Head of caudate nucleus (tissue), 42 donors: ENCODE results near the gene TANGO2.
A peak's percentile ranks its signal among the peaks of the same experiment; 100 is the strongest.

Experiments
- DNase-seq, 42 donors: peaks; one replicate each; pipeline versions ENCODE4 v3.0.0 to v3.0.0-alpha.2; 2020 to 2021; ENCODE audit warnings: mixed read lengths in 7 of 42
- intact Hi-C: fragments of 100-400 bp; cut with DNase I; formaldehyde crosslinking; loops from one replicate; pipeline ENCODE4 v1.15.0; 2022

TANGO2 gene, protein sequence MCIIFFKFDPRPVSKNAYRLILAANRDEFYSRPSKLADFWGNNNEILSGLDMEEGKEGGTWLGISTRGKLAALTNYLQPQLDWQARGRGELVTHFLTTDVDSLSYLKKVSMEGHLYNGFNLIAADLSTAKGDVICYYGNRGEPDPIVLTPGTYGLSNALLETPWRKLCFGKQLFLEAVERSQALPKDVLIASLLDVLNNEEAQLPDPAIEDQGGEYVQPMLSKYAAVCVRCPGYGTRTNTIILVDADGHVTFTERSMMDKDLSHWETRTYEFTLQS

DNA sequence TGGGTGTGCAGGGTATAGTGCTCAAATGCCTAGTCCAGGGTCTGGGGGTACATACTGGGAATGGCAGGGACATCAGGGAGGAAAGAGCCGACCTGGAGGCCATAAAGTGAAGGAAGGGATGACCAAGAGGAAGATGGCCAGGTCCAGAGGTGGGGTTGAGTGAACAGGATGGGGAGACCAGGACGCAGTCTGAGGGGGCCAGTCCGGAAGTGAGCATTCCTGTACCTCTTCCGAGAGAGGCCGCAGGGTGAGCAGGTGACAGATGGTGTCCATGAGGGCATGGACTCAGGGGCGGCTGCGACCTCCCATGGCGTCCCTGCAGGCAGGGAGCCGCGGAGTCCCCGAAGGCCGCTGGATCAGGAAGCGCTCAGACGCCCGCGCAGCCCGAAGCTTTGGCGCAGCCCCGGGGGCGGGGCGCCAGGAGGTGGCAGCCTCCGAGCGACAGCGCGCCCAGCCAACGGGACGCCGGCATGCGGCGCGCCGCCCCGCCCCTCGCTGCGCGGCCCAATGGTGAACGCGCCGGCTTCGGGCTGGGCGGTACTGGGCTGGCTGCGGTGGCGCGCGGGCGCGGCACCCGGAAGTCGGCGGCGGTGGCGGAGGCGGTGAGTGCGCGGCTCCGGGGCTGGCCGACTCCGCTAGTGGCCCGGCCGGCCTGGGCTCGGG, at the start of gene TANGO2:
Gene TANGO2 (plus strand): TSS at position 578 of the 663 bp plus-strand sequence. CDS start 15,689 bp downstream, outside the sequence.
- peak; percentile 77 to 98 (median 94) for DNase-seq
- intact Hi-C loops: loop anchor here (10.0 kb wide), 1 partner anchor 64 kb away; the partner anchor contains the start of gene DGCR8

DNA sequence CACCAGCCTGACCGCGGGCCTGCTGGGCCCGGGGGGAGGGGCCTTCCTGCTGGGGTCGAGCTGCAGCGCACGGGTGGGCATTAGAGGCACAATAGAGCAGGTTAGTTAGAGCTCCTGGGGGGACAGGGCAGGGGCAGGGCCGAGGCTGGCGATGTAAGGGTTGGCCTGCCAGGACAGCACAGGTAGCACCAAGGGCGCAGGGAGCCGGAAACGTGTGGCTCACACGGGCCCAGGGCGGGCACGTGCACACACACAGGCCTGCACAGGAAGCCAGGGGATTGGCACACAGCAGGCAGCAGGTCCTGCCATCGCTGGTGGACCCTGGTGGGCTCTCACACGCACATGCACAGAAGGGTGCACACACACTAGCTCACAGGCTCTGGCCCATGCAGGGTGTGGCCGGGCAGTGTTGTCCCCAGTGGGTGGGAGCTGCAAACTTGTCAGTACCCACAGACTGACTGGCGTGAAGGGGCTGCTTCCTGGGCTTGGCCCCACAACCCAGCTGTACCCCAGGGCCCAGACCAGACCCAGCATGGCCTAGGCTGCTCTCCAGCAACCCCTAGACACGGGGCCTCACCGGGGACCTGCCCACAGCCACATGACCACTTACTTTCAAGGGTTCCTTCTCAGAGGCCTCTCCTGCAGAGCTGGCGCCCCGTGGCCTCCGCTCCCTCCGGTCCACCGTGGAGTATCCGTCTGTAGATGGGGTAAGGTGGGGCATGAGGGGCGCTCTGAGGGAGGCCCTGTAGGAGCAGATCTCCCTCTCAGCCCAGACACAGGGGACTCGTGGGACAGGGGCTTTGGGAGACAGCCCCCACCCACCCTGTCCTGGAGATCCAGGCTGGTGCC, 49.4 kb upstream of the TANGO2 start:
- no peak for DNase-seq
- intact Hi-C loops: loop anchor here (2.0 kb wide), 1 partner anchor 67 kb away; no protein-coding TSS in a partner anchor

DNA sequence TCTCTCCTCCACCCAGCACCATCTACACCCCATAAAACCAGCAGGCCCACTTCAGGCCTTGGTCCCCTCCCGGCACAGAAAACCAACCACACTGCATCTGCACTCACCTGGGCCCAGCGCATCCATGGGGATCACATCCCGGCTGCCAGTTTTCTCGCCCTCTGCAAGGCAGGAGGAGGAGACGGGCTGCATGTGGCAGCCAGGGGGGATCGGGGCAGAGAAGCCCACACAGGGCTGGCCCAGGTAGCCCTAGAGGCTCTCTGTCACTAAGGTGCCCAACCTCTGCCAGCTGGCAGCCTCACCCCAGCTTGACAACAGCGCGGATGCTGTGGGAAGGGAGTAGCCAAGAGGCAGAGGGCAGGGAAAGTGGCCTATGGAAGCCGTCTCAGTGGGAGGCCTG, 48.7 kb upstream of the TANGO2 start:
- intact Hi-C loops: no loop called here
- DNase-seq: no peak

DNA sequence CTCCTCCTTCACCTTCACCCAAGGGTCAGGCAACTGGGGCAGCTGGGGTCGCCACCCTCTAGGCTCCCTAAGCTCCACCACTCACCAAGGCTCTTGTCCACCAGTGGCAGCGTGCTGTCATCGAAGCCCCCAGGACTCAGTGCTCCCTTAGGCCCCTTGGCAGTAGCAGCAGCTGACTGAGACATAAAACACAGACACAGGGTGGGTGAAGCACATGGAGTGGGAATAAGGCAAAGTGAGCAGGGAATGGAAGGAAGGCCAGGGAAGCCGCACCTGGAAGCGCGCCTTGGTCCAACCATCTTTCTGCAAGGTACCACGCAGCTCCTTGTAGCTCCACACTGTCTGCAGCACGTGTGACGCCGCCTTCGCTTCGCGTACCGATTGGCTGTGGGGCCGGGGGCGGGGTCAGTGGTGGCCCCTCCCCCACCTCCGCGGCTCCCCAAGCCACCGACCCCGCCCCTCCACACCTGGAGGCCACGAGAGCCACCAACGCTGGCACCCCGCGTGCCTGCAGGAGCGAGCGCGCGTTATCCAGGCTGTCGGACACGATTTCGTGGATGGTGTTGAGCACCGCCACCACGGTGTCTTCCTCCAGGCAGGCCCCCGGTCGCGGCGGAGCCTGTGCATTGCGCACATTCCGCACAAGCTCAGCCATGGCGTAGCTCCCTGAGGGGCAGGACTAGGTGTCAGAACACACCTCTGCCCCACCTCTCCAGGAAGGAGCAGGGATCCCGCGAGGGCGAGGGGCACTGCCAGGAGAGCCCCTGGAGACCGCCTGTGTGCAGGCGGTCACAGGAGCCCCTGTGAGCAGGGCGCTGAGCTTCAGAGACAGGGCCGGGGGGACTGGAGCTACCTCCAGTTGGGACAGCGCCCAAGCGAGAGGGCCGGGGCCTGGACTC, 48.0 kb upstream of the TANGO2 start:
- intact Hi-C loops: no loop called here
- no peak for DNase-seq

DNA sequence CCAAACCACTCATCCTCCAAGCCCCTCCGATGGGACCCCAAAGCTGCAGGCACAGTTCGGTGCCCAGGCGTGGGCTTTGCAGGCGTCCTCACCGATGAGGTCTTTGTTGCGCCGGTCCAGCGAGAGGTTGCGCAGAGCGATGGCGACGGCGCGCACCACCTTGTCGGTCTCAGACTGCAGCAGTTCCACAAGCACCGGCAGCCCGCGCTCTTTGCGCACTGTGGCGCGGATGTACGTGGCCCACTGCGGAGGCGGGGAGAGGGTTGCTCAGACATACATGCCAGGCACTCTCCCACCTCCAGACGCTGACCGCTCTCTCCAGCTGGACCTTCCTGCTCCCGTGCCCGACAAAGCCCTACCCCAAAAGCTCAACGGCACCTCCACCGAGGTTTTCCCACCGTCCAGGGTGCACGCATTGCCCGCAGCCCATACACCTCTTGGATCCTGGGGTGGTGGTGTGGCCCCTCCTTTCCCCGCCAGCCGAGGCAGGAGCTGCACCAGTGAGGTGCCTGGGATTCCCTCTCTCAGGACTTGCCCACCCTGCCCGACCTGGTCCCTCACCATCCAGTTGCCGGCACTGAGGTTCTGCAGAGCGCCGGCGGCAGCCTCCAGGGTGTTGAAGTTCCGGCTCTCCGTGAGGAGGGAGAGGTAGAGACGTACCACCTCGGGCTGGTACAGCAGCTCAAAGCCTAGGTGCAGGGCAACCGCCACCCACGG, 47.2 kb upstream of the TANGO2 start:
- intact Hi-C loops: no loop called here
- DNase-seq: no peak

DNA sequence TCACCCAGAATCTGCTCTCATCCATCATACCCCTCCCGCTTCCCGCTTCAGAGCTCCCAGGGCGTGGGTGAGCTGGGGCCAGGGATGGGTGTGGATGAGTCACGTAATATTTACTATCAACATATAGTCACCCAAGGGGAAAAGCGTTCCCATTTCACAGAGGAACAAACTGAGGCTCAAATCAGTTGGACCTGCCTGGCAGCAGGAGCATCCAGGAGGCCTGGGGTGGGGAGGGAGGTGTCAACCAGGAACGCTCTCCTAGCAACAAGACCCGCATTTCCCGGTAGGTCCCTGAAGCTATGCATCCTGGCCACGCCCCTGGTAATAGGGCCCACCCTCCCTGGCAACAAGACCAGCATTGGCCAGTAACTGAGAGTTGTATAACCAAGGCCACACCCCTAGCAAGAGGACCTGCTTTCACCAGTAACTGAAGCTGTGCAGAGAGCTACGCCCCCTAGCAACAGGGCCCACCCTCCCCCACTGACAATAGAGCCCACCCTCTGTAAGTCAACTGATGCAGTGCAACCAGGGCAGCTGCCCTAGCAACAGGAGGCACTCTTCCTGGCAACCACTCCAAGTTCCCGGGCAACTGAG, 46.5 kb upstream of the TANGO2 start:
- DNase-seq: peak in 31 of 42 donors; percentile 27 to 84 (median 53)
- intact Hi-C loops: no loop called here

DNA sequence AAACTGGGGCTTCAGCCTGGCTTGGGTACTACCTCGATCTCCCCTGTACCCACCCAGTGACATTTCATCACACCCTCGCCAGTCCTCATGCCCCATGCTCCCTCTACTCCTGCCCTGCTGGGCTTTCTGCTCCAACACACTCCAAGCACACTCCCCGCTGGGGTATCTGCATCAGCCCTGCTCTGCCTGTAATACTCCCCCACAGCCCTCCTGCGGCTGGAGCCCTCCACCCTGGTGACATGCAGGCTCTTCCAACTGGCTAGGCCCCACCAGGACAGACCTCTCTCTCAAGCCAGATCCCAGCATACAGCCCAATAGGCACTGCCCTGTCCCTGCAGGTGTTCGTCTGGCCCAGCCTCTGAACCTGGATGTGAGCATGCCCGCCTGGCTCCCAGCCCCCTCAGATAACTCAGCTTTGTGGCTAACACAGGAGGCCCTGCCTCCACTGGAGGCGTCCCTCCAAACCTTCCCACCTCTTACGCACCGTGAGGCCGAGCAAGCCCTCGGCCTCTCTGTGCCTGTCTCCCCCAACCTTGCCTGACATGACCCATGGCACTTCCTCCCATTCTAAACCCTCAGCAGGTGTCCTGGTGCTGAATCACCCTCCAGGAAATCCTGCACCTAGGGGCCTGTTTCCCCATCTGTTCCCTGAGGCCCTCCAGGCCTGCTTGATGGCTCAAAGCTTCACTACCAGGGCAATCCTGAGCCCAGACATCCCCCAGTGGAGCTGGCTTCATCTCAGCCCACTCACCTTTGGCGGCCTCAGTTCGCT, 45.8 kb upstream of the TANGO2 start:
- intact Hi-C loops: no loop called here

DNA sequence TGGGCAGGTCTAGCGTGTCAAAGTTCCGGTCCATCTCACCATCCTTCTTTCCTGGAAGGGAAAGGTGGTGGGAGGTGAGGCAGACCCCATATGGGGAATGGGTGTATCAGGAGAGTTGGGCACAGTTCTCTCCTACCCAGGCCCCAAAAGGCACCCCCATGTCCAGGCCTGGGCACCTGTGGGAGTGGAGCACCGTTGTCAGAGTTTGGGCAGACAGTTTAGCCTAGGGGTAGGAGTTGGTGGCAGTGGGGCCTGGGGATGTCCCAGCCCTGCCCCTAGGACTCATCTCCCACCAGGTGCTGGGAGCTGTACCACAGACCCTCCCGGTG, 45.2 kb upstream of the TANGO2 start:
- intact Hi-C loops: no loop called here
- DNase-seq: no peak

More for the DNA sequence above, 45.8 kb upstream of the TANGO2 start:
- no peak for DNase-seq

DNA sequence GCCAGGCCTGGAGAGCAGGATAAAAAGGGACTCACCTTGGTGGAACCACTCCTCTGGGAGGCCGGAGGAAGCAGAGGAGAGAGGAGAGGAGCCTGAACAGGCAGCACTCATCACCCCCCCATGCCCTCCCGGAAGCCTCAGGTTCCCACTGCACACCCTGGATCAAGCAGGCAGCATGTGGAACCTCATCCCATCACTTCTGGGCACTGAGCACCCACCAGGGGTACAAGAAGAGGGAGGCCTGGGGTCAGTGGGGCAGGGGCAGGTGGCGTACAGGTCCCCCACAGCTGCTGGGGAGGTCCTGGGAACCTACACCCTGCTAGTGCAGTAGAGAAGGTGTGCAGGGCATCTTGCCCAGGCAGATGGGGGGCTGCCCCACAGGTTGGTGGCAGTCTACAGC, 44.2 kb upstream of the TANGO2 start:
- DNase-seq: no peak
- intact Hi-C loops: no loop called here

DNA sequence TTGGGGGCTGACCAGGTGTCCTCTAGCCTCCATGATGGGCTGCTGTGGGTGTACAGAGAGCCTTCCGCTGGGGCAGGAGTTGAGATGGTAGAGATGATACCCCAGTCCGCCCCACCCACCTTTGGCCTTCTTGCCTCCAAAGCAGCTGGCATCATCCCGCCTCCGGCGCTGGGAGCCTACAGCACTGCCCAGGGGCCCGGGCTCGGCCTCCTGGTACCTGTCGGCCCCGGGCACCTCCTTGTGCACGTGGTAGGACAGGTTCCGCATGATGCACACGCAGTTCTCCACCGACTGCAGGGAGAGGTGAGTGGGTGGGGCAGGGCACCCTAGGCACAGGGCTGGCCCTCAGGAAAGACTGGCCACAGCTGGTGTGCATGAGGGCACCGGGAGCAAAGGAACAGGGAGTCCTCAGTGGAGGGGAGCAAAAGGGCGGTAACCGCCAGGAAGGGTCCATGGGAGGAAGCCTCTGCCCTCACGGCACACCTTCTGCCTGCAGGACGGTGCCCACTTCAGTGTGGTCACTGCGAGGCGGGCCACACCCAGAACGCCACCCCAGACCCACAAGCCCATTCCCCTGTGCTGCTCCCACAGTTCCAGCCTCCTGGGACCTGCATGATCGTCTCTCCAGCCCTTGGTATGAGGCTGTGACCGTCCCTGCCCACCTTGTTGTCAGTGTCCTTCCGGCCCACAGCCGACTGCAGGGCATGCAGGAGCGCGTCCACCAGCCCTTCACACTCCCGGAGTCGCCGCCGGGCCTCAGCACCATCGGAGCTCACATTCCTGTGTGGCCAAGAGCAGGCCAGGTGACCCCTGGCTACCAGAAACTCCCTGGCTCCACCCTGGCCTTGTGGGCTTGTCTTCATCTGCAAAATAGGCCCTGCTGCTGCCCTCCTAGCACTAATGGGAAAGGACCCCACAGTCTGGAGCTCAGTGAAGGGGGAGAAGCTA, 43.3 kb upstream of the TANGO2 start:
- DNase-seq: no peak
- intact Hi-C loops: no loop called here

DNA sequence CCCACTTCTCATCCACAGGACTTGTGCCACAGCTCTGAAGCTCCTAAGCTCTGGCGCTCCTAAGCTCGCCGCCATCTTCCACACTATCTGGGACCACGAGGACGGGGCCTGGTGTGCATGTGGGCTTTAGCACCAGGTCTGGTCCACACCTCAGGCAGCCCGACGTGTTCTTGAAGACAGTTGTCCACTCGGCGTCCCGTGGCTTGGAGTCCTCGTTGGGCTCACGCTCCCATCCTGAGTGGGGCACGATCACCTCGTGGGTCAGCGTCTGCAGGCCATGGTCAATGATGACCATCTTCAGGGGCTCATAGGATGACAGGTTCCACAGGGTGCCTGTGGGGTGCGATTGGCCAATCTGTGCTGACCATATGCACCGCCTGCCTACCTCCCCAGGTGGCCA, 42.2 kb upstream of the TANGO2 start:
- intact Hi-C loops: no loop called here
- no peak for DNase-seq

DNA sequence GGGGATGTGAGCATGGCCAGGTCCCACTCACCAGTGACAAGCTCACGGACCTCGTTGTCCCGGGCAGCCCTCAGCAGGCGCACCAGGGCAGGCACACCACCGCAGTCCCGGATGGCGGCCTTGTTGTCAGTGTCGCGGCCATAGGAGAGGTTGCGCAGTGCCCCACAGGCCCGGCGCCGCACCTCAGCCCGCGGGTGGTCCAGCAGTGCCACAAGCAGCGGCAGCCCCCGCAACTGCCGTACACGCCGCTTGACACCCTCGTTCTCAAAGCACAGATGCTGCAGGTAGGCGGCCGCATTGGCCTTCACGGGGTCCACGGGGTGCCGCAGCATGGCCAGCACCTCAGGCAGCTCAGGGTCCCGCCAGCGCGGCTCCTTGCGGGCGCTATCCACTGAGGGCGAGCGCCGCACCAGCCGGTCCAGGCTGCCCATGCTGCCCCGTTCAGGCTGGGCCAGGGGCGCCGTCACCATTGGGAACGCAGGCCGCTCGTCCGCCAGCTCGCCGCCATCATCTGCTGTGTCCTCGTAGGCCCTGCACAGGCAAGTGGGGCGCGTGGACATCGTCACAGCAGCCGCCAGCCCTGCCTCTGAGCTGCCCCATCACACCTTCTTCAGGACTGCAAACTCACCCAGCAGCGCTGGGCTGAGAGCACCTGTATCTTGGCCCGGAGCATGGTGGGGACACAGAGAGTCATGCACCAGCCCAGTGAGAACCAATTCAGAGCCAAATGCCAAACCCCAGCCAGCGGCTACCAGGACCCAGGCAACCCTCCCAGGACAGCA, 41.0 kb upstream of the TANGO2 start:
- intact Hi-C loops: no loop called here

DNA sequence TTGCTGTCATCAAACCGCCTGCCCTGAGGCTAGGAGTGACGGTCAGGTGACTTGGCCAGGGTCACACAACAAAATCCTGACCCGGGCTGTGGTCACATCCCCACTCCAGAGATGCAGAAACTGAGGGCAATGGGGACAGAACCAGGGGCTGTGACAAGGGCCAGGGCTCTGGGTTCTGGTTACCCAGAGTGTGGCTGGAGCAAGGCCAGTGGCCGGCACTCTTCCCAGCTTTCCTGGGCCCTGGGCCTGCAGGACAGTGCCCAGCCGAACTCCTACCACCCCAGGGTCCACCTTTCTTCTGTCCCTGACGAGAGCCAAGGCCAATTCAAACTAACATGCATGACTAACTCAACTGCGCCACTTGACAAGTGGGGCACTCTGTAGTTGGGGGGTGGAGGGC, 40.1 kb upstream of the TANGO2 start:
- no peak for DNase-seq
- intact Hi-C loops: no loop called here

More for the DNA sequence above, 41.0 kb upstream of the TANGO2 start:
- DNase-seq: no peak

DNA sequence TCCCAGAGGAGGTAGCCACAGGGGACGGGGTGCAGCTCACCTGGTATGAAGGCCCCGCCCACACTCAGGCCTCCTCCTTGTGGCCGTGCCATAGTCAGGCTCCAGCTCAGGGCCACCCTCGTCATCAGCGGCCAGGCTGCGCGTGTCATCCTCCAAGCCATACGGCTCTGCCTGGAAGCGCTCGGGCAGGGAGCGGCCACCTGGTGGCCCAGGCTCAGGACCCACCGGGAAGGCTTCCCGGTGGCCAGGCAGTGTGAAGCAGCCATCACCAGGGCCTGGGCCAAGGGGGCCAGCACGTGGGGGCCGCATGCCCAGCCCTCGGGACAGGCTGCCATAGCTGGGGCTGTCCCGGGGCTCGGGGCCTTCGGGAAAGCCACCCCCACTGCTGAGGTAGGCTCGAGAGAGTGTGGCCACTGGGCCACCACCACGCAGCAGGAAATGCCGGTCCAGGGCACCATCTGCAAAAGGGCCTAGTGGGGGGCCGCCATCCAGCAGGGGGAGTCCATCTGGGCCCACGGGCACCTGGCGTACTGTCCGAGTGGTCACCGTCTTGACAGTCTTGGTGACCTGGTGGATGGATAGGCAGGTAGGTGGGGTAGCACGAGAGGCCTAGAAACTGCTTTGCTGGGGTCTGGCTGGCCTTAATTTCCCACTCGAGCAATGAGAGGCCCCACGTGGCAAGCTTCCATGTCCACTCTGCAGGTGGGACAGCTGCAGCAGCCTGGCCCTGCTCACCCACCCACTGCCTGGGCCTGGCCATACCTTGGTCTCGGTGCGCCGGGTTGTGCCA, 39.5 kb upstream of the TANGO2 start:
- DNase-seq: no peak
- intact Hi-C loops: no loop called here
